OCI-M2 (cell line): ENCODE data around the gene TNN.
"Not testable (repeated sequence)": the region's sequence is repeated elsewhere in the genome, so short reads cannot be mapped to it uniquely, and the experiment has no call there.

ENCODE experiments used
- DNase-seq: peaks from one replicate; lab custom pipeline; 2025; ENCODE audit not compliant: unreplicated experiment; lab: John Stamatoyannopoulos, UW

TNN gene

GRCh38 chr1:175067362-175068106 lies at the start of gene TNN:
Gene TNN, plus strand, starts transcription at chr1:175067833. Its CDS starts 9,586 bp downstream, at chr1:175077419.
- no peak for DNase-seq

GRCh38 chr1:175019524-175019923 lies 48.1 kb upstream of the TNN start:
- DNase-seq, result no peak

GRCh38 chr1:175023043-175023921 lies 44.4 kb upstream of the TNN start, which contains the start of gene MRPS14:
Gene MRPS14, minus strand, starts transcription at chr1:175023425. Its CDS starts 17 bp downstream, at chr1:175023408.
- peak; percentile 69 for DNase-seq

- DNase-seq, result not testable (repeated sequence)
Observed at GRCh38 chr1:175023922-175024242, 43.8 kb upstream of the TNN start.

GRCh38 chr1:175024773-175025172 lies 42.9 kb upstream of the TNN start:
- DNase-seq, result no peak

- no peak for DNase-seq
Observed at GRCh38 chr1:175033953-175034352, 33.7 kb upstream of the TNN start.

GRCh38 chr1:175034775-175035174 lies 32.9 kb upstream of the TNN start:
- DNase-seq, result no peak

GRCh38 chr1:175035865-175036264 lies 31.8 kb upstream of the TNN start:
- no peak for DNase-seq

- DNase-seq, result no peak
Observed at GRCh38 chr1:175036476-175036875, 31.2 kb upstream of the TNN start.

GRCh38 chr1:175037416-175037815 lies 30.2 kb upstream of the TNN start:
- no peak for DNase-seq

GRCh38 chr1:175040324-175040879 lies 27.2 kb upstream of the TNN start:
- no peak for DNase-seq

GRCh38 chr1:175042650-175043049 lies 25.0 kb upstream of the TNN start:
- DNase-seq, result no peak

GRCh38 chr1:175043824-175044223 lies 23.8 kb upstream of the TNN start:
- no peak for DNase-seq

GRCh38 chr1:175044591-175044990 lies 23.0 kb upstream of the TNN start:
- DNase-seq, result not testable (repeated sequence)

GRCh38 chr1:175045097-175045496 lies 22.5 kb upstream of the TNN start:
- DNase-seq, result no peak

GRCh38 chr1:175045519-175045918 lies 22.1 kb upstream of the TNN start:
- no peak for DNase-seq

- DNase-seq, result no peak
Observed at GRCh38 chr1:175050992-175051391, 16.6 kb upstream of the TNN start.

- no peak for DNase-seq
Observed at GRCh38 chr1:175054736-175055135, 12.9 kb upstream of the TNN start.

GRCh38 chr1:175062339-175062738 lies 5.3 kb upstream of the TNN start:
- no peak for DNase-seq

GRCh38 chr1:175062858-175063257 lies 4.8 kb upstream of the TNN start:
- no peak for DNase-seq

- no peak for DNase-seq
Observed at GRCh38 chr1:175070818-175071217, 3.2 kb downstream of the TNN start.
